Mammary epithelial cell (primary cell): ENCODE results near the gene RSAD2.

Source experiments
- EZH2 ChIP-seq: IDR thresholded peaks from 2 replicates; pipeline ENCODE4 v1.6.1; 2012; ENCODE audit warnings: low read length, inconsistent platforms, borderline replicate concordance
- TF ChIP-seq, protein P1 (sequence below), 2 donors: IDR thresholded peaks in 1 of 2; conservative IDR thresholded peaks in 1 of 2; 2 replicates each; pipeline ENCODE4 v1.5.1; 2011 to 2012; ENCODE audit warnings: inconsistent platforms in 2 of 2, low read length in 2 of 2, mild to moderate bottlenecking in 2 of 2, control low read depth in 1 of 2, low read depth in 1 of 2; ENCODE audit not compliant: insufficient read depth in 1 of 2; ENCODE audit errors: extremely low read depth in 1 of 2

DNA sequence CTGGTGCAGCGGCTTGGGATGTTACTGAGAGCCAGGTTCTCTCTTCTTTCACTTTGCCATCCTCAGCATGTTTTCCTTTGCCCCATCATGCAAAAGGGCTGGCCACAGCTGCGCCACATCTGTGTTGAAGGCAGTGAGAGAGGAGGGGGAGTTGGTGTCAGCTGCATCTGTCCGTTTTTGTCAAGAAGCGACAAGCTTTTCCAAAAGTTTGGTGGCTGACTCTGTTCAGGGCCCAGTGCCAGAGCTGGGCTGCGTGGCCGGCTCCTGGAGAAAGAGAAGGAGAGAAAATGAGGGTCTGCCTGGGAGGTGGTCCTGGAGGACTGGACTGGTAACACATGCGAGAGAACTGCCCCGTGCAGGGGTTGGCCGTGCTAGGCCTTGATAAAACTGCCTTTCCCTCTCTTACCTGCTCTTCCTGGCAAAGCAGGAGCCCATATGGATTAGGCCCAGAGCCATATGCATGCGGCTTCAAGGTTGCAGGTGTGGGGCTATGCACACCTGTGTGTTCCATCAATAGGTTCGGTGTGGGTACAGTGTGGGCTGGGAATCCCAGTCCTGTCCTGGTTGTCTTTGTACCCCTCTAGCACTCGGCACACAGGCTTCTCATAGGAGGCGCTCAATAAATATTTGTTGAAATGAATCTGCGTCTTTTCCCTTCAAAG lies 48.6 kb downstream of the RSAD2 start:
- TF ChIP-seq, protein P1, sequence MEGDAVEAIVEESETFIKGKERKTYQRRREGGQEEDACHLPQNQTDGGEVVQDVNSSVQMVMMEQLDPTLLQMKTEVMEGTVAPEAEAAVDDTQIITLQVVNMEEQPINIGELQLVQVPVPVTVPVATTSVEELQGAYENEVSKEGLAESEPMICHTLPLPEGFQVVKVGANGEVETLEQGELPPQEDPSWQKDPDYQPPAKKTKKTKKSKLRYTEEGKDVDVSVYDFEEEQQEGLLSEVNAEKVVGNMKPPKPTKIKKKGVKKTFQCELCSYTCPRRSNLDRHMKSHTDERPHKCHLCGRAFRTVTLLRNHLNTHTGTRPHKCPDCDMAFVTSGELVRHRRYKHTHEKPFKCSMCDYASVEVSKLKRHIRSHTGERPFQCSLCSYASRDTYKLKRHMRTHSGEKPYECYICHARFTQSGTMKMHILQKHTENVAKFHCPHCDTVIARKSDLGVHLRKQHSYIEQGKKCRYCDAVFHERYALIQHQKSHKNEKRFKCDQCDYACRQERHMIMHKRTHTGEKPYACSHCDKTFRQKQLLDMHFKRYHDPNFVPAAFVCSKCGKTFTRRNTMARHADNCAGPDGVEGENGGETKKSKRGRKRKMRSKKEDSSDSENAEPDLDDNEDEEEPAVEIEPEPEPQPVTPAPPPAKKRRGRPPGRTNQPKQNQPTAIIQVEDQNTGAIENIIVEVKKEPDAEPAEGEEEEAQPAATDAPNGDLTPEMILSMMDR (conservative IDR thresholded peaks at IDR 0.05 in 1 of 2, IDR thresholded peaks at IDR 0.05 in 1 of 2; ENCODE audit: extremely low read depth in 1 of 2, insufficient read depth in 1 of 2, low read depth in 1 of 2, low read length in 2 of 2) = no peak
- no peak for TF ChIP-seq EZH2
